ENCODE measurements around the gene DDB1. TPM values are rescaled to one million over a fixed set of nuclear protein-coding genes. Genes with fewer than 3 reads are reported as not detected.

Gene DDB1
- total RNA-seq, 1 donor from 2014 or later: 259 TPM

Other genes starting within 250 kb of the DDB1 start
- gene CD5, start 230.6 kb downstream of the DDB1 start, total RNA-seq (ENCODE audit: unreplicated experiment): not detected
- 27.1 TPM for gene VPS37C, start 171.7 kb downstream of the DDB1 start, total RNA-seq (ENCODE audit: unreplicated experiment)
- gene PGA3, start 129.6 kb downstream of the DDB1 start, total RNA-seq (ENCODE audit: unreplicated experiment): not detected
- gene PGA4, start 110.8 kb downstream of the DDB1 start, total RNA-seq (ENCODE audit: unreplicated experiment): not detected
- gene PGA5, start 91.9 kb downstream of the DDB1 start, total RNA-seq (ENCODE audit: unreplicated experiment): not detected
- 27.3 TPM for gene VWCE, start 37.8 kb downstream of the DDB1 start, total RNA-seq (ENCODE audit: unreplicated experiment)
- 59.6 TPM for gene TKFC, start 123 bp upstream of the DDB1 start, total RNA-seq (ENCODE audit: unreplicated experiment)
- 20.6 TPM for gene CYB561A3, start 28.8 kb upstream of the DDB1 start, total RNA-seq (ENCODE audit: unreplicated experiment)
- 23.3 TPM for gene TMEM138, start 29.3 kb upstream of the DDB1 start, total RNA-seq (ENCODE audit: unreplicated experiment)
- 7.8 TPM for gene TMEM216, start 59.5 kb upstream of the DDB1 start, total RNA-seq (ENCODE audit: unreplicated experiment)
- gene CPSF7, start 96.9 kb upstream of the DDB1 start, total RNA-seq (ENCODE audit: unreplicated experiment): 83.7 TPM
- 43.2 TPM for gene SDHAF2, start 97.0 kb upstream of the DDB1 start, total RNA-seq (ENCODE audit: unreplicated experiment)
- 8.2 TPM for gene LRRC10B, start 175.6 kb upstream of the DDB1 start, total RNA-seq (ENCODE audit: unreplicated experiment)
- gene SYT7, start 248.0 kb upstream of the DDB1 start, total RNA-seq (ENCODE audit: unreplicated experiment): 93.6 TPM

Data from glutamatergic neuron (in vitro differentiated cells).